Measurements from ENCODE around the gene CSH2. TPM values are rescaled to one million over a fixed set of nuclear protein-coding genes. Genes with fewer than 3 reads are reported as not detected.
A peak's percentile ranks its signal among the peaks of the same experiment; 100 is the strongest.

Gene CSH2
- total RNA-seq, 2 experiments from 2014 or later, result not detected

GRCh38 chr17:63826468-63827001 lies 46.9 kb downstream of the CSH2 start:
- POLR2A ChIA-PET, result interaction anchor here (0.6 to 11.6 kb wide), 15 partner anchors 8 to 129 kb away, joined by 3 to 188 read pairs (median 3); partner anchors contain the start of genes CCDC47, DDX42, LIMD2 and SMARCD2

GRCh38 chr17:63824362-63824761 lies 49.1 kb downstream of the CSH2 start:
- no peak for TF ChIP-seq CTCF (IDR thresholded peaks at IDR 0.05)
- Mint-ChIP-seq H3K27ac (peak overlapping the region; percentile 60), H3K9me3 (no peaks in the 10 kb centered on the region), H3K27me3 (no peaks in the 10 kb centered on the region), H3K4me3 (no peak overlapping the region), H3K4me1 (ENCODE audit: low read depth) (peaks cover 61% of the 10 kb centered on the region), H3K36me3 (ENCODE audit: low read depth) (peaks cover 87% of the 10 kb centered on the region)
- DNase-seq, result no peak
- CTCF ChIA-PET, result interaction anchor here (1.1 to 2.6 kb wide), 4 partner anchors 11 to 82 kb away, joined by 3 to 9 read pairs (median 4); partner anchors contain the start of genes CCDC47 and DDX42
- intact Hi-C loops (cut with micrococcal nuclease), result no loop called here
- POLR2A ChIA-PET, result interaction anchor here (0.7 to 11.6 kb wide), 10 partner anchors 8 to 126 kb away, joined by 3 to 188 read pairs (median 4); partner anchors contain the start of genes CCDC47, DDX42 and SMARCD2
- no peak for ATAC-seq

More at GRCh38 chr17:63826468-63827001, 46.9 kb downstream of the CSH2 start:
- Mint-ChIP-seq H3K36me3 (ENCODE audit: low read depth) (peaks cover 87% of the 10 kb centered on the region), H3K27ac (peak overlapping the region; percentile 100), H3K4me1 (ENCODE audit: low read depth) (peaks cover 76% of the 10 kb centered on the region), H3K27me3 (no peaks in the 10 kb centered on the region), H3K4me3 (peak overlapping the region; percentile 100), H3K9me3 (no peaks in the 10 kb centered on the region)
- ATAC-seq, result peak; percentile 3
- CTCF ChIA-PET, result interaction anchor here (1.2 to 1.4 kb wide), 4 partner anchors 11 to 50 kb away, joined by 3 to 6 read pairs (median 3); partner anchors contain the start of gene SMARCD2
- DNase-seq, result peak; percentile 27
- intact Hi-C loops (cut with micrococcal nuclease), result loop anchor here (5.0 kb wide), 1 partner anchor 49 kb away; no protein-coding TSS in a partner anchor
- TF ChIP-seq CTCF (IDR thresholded peaks at IDR 0.05), result no peak

GRCh38 chr17:63823659-63824331 lies 49.7 kb downstream of the CSH2 start:
- peaks cover 55% of the 10 kb centered on the region for H3K4me1 Mint-ChIP-seq (ENCODE audit: low read depth)
- ATAC-seq (no peak), DNase-seq (no peak)
- H3K9me3 Mint-ChIP-seq, result no peaks in the 10 kb centered on the region
- POLR2A ChIA-PET, result interaction anchor here (0.8 to 11.6 kb wide), 7 partner anchors 8 to 50 kb away, joined by 3 to 188 read pairs (median 21); partner anchors contain the start of genes CCDC47, DDX42 and SMARCD2
- intact Hi-C loops (cut with micrococcal nuclease), result no loop called here
- H3K27me3 Mint-ChIP-seq, result no peaks in the 10 kb centered on the region
- H3K4me3 Mint-ChIP-seq, result no peak overlapping the region
- CTCF ChIA-PET, result interaction anchor here (1.1 to 2.6 kb wide), 3 partner anchors 11 to 50 kb away, joined by 3 to 9 read pairs (median 3); partner anchors contain the start of genes CCDC47 and DDX42
- TF ChIP-seq CTCF (IDR thresholded peaks at IDR 0.05), result no peak
- H3K36me3 Mint-ChIP-seq (ENCODE audit: low read depth), result peaks cover 86% of the 10 kb centered on the region
- peak overlapping the region; percentile 60 for H3K27ac Mint-ChIP-seq

GRCh38 chr17:63822537-63822936 lies 50.9 kb downstream of the CSH2 start:
- TF ChIP-seq CTCF (IDR thresholded peaks at IDR 0.05), result no peak
- Mint-ChIP-seq H3K27ac (peak overlapping the region; percentile 65), H3K4me1 (ENCODE audit: low read depth) (peaks cover 47% of the 10 kb centered on the region), H3K4me3 (no peak overlapping the region), H3K9me3 (no peaks in the 10 kb centered on the region), H3K27me3 (no peaks in the 10 kb centered on the region), H3K36me3 (ENCODE audit: low read depth) (peaks cover 88% of the 10 kb centered on the region)
- ChIA-PET CTCF (interaction anchor here (2.6 kb wide), 1 partner anchor 13 kb away, joined by 9 read pairs; no protein-coding TSS in a partner anchor), POLR2A (interaction anchor here (2.6 to 7.9 kb wide), 2 partner anchors 10 to 20 kb away, joined by 12 to 66 read pairs; partner anchors contain the start of gene SMARCD2)
- intact Hi-C loops (cut with micrococcal nuclease), result no loop called here
- ATAC-seq (no peak), DNase-seq (no peak)

Other genes with a start within 250 kb of the CSH2 start
- 100 to 1,000 TPM; 143 to 145 TPM for gene LIMD2, start 173.6 kb downstream of the CSH2 start, total RNA-seq
- 10 to 100 TPM; 44.8 to 48.8 TPM for gene STRADA, start 131.9 kb downstream of the CSH2 start, total RNA-seq
- 10 to 100 TPM; 63.0 to 64.4 TPM for gene CCDC47, start 100.1 kb downstream of the CSH2 start, total RNA-seq
- 10 to 100 TPM; 91.9 to 96.0 TPM for gene DDX42, start 99.5 kb downstream of the CSH2 start, total RNA-seq
- 100 to 1,000 TPM; 155 to 157 TPM for gene PSMC5, start 46.2 kb downstream of the CSH2 start, total RNA-seq
- gene FTSJ3, start 46.0 kb downstream of the CSH2 start, total RNA-seq, result 10 to 100 TPM; 58.3 to 60.9 TPM
- 100 to 1,000 TPM in 1 of 2 experiments, 10 to 100 TPM in 1; 99.4 to 103 TPM for gene SMARCD2, start 31.0 kb downstream of the CSH2 start, total RNA-seq
- gene GH2, start 8.3 kb upstream of the CSH2 start, total RNA-seq, result not detected
- gene CSH1, start 22.9 kb upstream of the CSH2 start, total RNA-seq, result not detected
- gene CSHL1, start 37.6 kb upstream of the CSH2 start, total RNA-seq, result not detected
- gene GH1, start 45.2 kb upstream of the CSH2 start, total RNA-seq, result not detected
- 10 to 100 TPM; 28.4 to 31.6 TPM for gene CD79B, start 58.7 kb upstream of the CSH2 start, total RNA-seq
- gene SCN4A, start 99.2 kb upstream of the CSH2 start, total RNA-seq, result under 1 TPM; 0.20 to 0.23 TPM
- 1 to 10 TPM in 1 of 2 experiments, under 1 TPM in 1; 0.74 to 2.5 TPM for gene PRR29, start 124.7 kb upstream of the CSH2 start, total RNA-seq
- gene ICAM2, start 147.0 kb upstream of the CSH2 start, total RNA-seq, result 10 to 100 TPM; 53.3 to 53.7 TPM

All from activated CD8-positive, alpha-beta T cell treated with anti-CD3 and anti-CD28 coated beads for 36 hours (primary cell).